Retinal pigment epithelial cell (primary cell): ENCODE measurements around the gene UBR3.

Experiments
- DNase-seq: peaks from one replicate; pipeline ENCODE4 v3.0.0-alpha.2; 2010; ENCODE audit warnings: low read depth
- H3K4me3 ChIP-seq: 2 replicates; pipeline ENCODE4 v1.5.1; 2011; ENCODE audit warnings: mild to moderate bottlenecking, low read length, control low read depth, moderate library complexity
- TF ChIP-seq, protein P1 (sequence below): conservative IDR thresholded peaks from 2 replicates; pipeline ENCODE4 v1.5.1; 2011; ENCODE audit warnings: low read depth, low read length, control low read depth, inconsistent platforms

Gene UBR3

DNA sequence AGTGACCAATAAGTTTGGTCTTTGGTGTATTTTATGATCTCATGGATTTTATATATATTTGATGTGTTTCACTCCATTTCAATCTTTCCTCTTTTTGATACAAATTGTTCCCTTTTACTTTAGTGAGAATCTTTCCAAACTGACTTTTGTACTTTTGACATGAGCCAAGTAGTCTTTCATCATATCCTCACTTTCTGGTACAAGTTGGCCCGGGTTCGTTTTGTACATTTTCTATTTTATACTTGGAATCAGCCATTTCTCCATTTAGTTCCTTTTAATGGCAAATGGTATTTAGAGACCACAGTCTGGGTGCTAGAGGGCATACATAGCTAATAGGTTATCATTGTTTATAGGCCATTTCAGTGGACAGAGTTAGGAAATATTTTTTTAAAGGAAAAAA lies 202.8 kb downstream of the UBR3 start:
- H3K4me3 ChIP-seq = no peak overlapping the region
- TF ChIP-seq, protein P1, sequence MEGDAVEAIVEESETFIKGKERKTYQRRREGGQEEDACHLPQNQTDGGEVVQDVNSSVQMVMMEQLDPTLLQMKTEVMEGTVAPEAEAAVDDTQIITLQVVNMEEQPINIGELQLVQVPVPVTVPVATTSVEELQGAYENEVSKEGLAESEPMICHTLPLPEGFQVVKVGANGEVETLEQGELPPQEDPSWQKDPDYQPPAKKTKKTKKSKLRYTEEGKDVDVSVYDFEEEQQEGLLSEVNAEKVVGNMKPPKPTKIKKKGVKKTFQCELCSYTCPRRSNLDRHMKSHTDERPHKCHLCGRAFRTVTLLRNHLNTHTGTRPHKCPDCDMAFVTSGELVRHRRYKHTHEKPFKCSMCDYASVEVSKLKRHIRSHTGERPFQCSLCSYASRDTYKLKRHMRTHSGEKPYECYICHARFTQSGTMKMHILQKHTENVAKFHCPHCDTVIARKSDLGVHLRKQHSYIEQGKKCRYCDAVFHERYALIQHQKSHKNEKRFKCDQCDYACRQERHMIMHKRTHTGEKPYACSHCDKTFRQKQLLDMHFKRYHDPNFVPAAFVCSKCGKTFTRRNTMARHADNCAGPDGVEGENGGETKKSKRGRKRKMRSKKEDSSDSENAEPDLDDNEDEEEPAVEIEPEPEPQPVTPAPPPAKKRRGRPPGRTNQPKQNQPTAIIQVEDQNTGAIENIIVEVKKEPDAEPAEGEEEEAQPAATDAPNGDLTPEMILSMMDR = no peak
- no peak for DNase-seq

DNA sequence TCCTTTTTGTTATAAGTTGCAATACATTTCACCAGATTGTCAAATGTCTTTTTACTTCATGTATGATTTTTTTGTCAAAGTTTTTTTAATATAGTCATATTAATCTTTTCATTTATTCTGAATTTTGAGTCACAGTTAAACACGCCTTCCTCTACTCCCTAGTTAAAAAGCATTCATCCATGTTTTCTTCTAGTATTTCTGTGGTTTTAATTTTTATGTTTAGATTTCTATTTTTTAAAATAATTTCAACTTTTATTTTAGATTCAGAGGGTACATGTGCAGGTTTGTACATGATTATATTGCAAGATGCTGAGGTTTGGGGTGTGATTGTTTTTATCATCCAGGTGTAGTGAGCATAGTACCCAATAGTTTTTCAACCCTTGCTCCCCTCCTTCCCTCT lies 204.0 kb downstream of the UBR3 start:
- DNase-seq = no peak
- TF ChIP-seq, protein P1 = no peak
- H3K4me3 ChIP-seq = no peak overlapping the region

DNA sequence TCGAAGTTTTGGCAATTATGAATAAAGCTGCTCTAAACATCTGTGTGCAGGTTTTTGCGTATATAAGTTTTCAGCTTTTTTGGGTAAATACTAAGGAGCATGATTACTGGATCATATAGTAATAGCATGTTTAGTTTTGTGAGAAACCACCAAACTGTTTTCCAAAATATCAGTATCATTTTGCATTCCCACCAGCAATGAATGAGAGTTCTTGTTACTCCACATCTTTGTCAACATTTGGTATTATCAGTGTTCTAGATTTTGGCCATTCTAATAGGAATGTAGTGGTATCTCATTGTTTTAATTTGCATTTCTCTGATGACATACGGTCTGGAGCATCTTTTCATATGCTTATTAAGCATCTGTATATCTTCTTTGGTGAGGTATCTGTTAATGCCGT lies 207.3 kb downstream of the UBR3 start:
- H3K4me3 ChIP-seq = no peak overlapping the region
- TF ChIP-seq, protein P1 = no peak
- no peak for DNase-seq

DNA sequence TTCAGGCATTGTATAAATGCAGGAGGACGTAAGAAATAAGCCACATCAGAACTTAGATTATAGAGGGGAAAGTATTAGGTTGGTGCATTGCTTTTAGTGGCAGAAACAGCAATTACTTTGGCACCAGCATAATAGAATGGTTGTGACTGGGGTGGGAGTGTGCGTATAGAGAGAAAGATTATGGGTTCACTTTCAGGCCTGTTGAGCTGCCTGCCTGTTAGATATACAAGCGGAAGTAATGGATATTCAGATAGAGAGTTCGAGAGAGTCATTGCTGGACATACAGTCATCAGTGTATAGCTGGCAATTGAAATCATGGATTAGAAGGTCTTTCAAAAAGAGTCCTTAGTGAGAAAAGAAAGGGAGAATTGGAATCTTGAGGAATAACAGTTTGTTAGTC lies 211.5 kb downstream of the UBR3 start:
- TF ChIP-seq, protein P1 = no peak
- no peak for DNase-seq

DNA sequence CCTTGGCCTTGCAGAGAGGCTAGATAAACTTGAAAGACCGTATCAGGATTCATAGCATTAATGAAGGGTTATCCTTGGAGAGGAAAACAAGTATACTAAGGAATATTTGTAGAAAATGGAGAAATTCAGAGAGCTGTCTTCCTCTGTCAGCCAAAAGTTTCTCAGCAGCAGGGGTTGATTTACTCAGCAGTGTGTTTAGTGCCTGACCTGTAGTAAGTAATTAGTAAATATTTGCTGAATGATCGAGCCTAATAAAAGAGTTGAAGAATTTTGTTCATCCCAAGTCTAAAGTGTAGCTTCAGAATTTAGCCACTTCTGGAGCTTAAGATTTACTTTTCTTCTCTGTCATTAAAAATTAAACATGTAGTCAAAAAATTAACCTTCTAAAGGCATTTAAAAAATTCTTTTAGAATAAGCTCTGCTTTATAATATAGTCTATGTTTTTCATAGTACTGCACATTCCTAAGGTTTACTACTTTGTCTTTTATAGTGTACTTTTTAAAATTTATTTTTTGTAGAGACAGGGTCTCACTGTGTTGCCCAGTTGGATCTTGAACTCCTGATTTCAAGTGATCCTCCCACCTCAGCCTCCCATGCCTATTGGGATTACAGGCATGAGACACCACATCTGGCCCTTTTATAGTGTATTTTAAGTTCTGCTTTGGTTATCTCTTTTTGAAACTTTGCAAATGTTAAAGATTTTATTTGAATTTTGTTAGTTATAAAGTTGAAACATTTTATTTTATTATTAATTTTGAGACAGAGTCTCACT lies 212.3 kb downstream of the UBR3 start:
- no peak overlapping the region for H3K4me3 ChIP-seq
- no peak for DNase-seq
- TF ChIP-seq, protein P1 = no peak

More for the DNA sequence above, 211.5 kb downstream of the UBR3 start:
- H3K4me3 ChIP-seq = no peak overlapping the region

DNA sequence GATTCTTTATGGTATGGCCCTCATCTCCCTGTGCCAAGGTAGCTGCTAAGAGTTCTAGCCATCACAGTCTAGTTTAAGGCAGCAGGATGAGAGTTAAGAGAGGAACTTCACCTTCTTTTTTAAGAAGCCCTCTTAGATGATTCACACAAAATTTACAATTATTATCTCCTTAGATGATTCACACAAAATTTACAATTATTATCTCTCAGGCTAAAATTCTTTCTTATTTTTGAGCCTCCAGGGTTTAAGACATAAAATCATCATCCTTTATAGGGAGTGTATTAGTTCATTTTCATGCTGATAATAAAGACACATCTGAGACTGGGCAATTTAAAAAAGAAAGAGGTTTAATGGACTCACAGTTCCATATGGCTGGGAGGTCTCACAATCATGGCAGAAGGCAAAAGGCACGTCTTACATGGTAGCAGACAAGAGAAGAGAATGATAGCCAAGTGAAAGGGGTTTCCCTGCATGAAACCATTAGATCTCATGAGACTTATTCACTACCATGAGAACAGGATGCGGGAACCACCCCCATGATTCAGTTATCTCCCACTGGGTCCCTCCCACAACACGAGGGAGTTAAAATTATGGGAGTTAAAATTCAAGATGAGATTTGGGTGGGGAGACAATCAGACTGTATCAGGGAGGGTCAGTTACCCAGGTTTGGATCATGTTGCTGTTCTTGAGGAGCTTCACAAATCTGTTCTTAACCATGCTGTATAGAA lies 217.7 kb downstream of the UBR3 start:
- no peak overlapping the region for H3K4me3 ChIP-seq
- DNase-seq = no peak
- TF ChIP-seq, protein P1 = no peak
